Measurements from ENCODE around the gene KCNK18.

Gene KCNK18

GRCh38 chr10:117250411-117250810, 53.1 kb downstream of the KCNK18 start:
- DNase-seq (ENCODE audit: low read depth in 2 of 2), result no peak

GRCh38 chr10:117253908-117254307, 56.6 kb downstream of the KCNK18 start:
- DNase-seq (ENCODE audit: low read depth in 2 of 2), result no peak

GRCh38 chr10:117254338-117254737, 57.0 kb downstream of the KCNK18 start:
- no peak for DNase-seq (ENCODE audit: low read depth in 2 of 2)

- DNase-seq (ENCODE audit: low read depth in 2 of 2), result no peak
Observed at GRCh38 chr10:117254774-117255735, 57.8 kb downstream of the KCNK18 start.

- DNase-seq (ENCODE audit: low read depth in 2 of 2), result no peak
Observed at GRCh38 chr10:117255835-117256460, 58.7 kb downstream of the KCNK18 start.

GRCh38 chr10:117256910-117257309, 59.6 kb downstream of the KCNK18 start:
- no peak for DNase-seq (ENCODE audit: low read depth in 2 of 2)

GRCh38 chr10:117257721-117258120, 60.4 kb downstream of the KCNK18 start:
- DNase-seq (ENCODE audit: low read depth in 2 of 2), result no peak

- no peak for DNase-seq (ENCODE audit: low read depth in 2 of 2)
Observed at GRCh38 chr10:117259279-117259678, 62.0 kb downstream of the KCNK18 start.
